ENCODE results near the gene GNA12. TPM values are rescaled to one million over a fixed set of nuclear protein-coding genes. Genes with fewer than 3 reads are reported as not detected.
A peak's percentile ranks its signal among the peaks of the same experiment; 100 is the strongest.

Gene GNA12, protein sequence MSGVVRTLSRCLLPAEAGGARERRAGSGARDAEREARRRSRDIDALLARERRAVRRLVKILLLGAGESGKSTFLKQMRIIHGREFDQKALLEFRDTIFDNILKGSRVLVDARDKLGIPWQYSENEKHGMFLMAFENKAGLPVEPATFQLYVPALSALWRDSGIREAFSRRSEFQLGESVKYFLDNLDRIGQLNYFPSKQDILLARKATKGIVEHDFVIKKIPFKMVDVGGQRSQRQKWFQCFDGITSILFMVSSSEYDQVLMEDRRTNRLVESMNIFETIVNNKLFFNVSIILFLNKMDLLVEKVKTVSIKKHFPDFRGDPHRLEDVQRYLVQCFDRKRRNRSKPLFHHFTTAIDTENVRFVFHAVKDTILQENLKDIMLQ
- 29.1 TPM for total RNA-seq
- 1 to 10 TPM; 5.0 to 9.9 (median 6.9) TPM for polyA plus RNA-seq

DNA sequence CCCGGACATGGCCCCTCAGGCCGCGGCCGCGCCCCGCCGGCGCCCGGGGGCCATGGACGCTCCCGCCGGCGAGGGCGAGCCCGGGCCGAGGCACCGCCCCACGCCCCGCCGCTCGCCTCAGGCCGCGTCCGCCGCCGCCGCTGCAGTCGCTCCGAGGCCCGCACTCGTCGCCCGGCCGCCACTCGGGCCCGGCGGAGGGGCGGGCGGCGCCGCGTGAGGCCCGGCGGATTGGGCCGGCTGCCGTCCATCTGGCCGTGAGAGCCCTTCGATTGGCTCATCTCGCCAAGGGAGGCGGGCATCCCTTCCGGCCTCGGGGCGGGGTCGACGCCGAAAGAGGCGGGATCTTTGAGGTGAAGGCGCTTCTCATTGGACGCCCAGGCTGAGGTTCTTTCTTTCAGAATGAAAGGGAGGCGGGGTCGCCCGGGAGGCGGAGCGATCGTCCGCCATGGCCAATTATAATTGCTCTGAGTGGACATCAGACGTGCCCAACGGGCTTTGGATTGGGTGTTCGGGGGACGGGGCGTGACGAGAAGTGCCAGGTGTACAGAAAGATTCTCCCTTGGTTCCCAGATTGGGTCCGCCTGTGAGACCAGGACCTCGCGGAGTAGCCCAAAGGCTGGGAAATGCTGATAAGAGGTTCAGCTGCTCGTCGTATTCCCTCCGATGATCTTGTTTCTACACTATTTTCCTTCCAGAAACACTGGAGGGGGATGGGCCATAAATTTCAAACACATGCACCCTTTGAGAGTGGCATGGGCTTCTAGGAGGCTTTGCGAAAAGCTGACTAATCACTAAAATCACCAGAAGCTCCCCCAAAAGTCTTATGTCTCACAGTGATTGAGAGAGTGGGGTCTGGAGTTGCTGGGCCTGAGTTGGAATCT, at the start of gene GNA12:
GNA12 (minus strand) TSS at position 156 of the 881 bp plus-strand sequence; CDS start at position 9, 147 bp downstream.
- Mint-ChIP-seq H3K27me3 (no peaks in the 10 kb centered on the region), H3K36me3 (peaks cover 22% of the 10 kb centered on the region), H3K9me3 (no peaks in the 10 kb centered on the region), H3K4me1 (peaks cover 4 to 52% (median 33%) of the 10 kb centered on the region in 4 donors), H3K4me3 (peak within 1 kb of the TSS; percentile 88 to 96 (median 92)), H3K27ac (peak within 1 kb of the TSS; percentile 43 to 92 (median 78))
- Histone ChIP-seq H3K4me1 (ENCODE audit: control insufficient read depth, insufficient read depth, low read length, poor library complexity, severe bottlenecking) (peaks cover 17% of the 10 kb centered on the region), H3K27ac (ENCODE audit: insufficient read depth, low read length, poor library complexity, severe bottlenecking) (no peak within 1 kb of the TSS), H3K4me3 (ENCODE audit: low read depth, low read length) (peak within 1 kb of the TSS; percentile 89), H3K36me3 (ENCODE audit: control insufficient read depth, insufficient read depth, low read length) (peaks cover 4% of the 10 kb centered on the region), H3K9me3 (ENCODE audit: control insufficient read depth in 2 of 2, low read length in 2 of 2) (no peaks in the 10 kb centered on the region), H3K27me3 (ENCODE audit: control insufficient read depth, insufficient read depth, low read length) (no peaks in the 10 kb centered on the region)
- DNase-seq (peak; percentile 96 to 99 (median 98)), ATAC-seq (ENCODE audit: low read depth in 2 of 2) (peak; percentile 94 to 95)

DNA sequence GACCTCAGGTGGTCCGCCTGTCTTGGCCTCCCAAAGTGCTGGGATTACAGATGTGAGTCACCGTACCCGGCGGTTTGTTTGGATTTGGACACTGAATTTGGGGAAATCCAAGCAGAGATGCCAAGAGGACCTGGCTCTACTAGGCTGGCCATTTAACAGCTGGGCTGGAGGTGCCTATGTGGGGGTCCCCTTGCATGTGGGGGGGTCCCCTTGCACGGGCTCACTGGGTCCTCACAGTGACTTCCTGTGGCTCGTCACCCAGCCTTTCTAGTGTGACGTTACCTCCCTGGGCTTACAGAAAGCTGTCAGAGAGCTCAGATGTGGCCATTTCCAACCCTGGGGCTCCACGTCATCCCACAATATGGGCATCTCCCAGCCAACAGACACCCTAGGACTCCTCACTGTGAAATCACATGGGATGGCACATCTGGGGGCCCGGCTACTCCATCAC, 49.3 kb upstream of the GNA12 start:
- Mint-ChIP-seq H3K27me3 (peaks cover 4% of the 10 kb centered on the region), H3K27ac (peak overlapping the region in 2 of 3 donors; percentile 39 to 86), H3K36me3 (no peaks in the 10 kb centered on the region), H3K4me3 (peak overlapping the region in 2 of 4 donors; percentile 85 to 92), H3K9me3 (no peaks in the 10 kb centered on the region), H3K4me1 (peaks cover 0 to 19% (median 11%) of the 10 kb centered on the region in 4 donors)
- Histone ChIP-seq H3K9me3 (ENCODE audit: control insufficient read depth in 2 of 2, low read length in 2 of 2) (no peaks in the 10 kb centered on the region), H3K27ac (ENCODE audit: insufficient read depth, low read length, poor library complexity, severe bottlenecking) (no peak overlapping the region), H3K27me3 (ENCODE audit: control insufficient read depth, insufficient read depth, low read length) (no peaks in the 10 kb centered on the region), H3K4me1 (ENCODE audit: control insufficient read depth, insufficient read depth, low read length, poor library complexity, severe bottlenecking) (peaks cover 16% of the 10 kb centered on the region), H3K4me3 (ENCODE audit: low read depth, low read length) (no peak overlapping the region), H3K36me3 (ENCODE audit: control insufficient read depth, insufficient read depth, low read length) (no peaks in the 10 kb centered on the region)
- DNase-seq (no peak), ATAC-seq (ENCODE audit: low read depth in 2 of 2) (peak in 1 of 2 donors; percentile 8)

DNA sequence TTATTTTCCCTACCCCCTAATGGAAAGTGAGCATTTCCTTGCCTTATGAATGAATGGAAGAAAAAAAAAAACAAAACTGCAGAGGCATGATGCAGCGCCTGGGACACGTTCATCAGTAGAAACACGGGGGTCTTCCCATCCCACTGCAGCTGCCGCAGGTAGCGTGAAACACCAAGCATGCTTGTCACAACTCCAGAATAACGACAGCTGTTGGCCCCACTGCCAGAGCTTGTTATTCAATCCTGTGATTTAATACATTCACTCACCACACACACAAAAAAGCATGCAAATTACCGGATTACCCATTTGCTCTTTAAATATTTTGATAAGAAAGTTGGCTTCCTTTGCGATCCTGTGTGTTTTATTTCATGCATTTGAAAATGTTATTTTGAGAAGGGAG, 48.4 kb upstream of the GNA12 start:
- no peak overlapping the region for H3K4me3 Mint-ChIP-seq

GRCh38 chr7:2887816-2888215, 43.7 kb upstream of the GNA12 start:
- Mint-ChIP-seq H3K9me3 (no peaks in the 10 kb centered on the region), H3K4me3 (peak overlapping the region in 1 of 4 donors; percentile 21), H3K27ac (no peak overlapping the region), H3K4me1 (peaks cover 0 to 6% (median 5%) of the 10 kb centered on the region in 4 donors), H3K27me3 (no peaks in the 10 kb centered on the region), H3K36me3 (no peaks in the 10 kb centered on the region)
- H3K9me3 ChIP-seq (ENCODE audit: control insufficient read depth in 2 of 2, low read length in 2 of 2): no peaks in the 10 kb centered on the region
- DNase-seq: no peak
- H3K27ac ChIP-seq (ENCODE audit: insufficient read depth, low read length, poor library complexity, severe bottlenecking): no peak overlapping the region
- no peak overlapping the region for H3K4me3 ChIP-seq (ENCODE audit: low read depth, low read length)
- ATAC-seq (ENCODE audit: low read depth in 2 of 2): no peak
- H3K36me3 ChIP-seq (ENCODE audit: control insufficient read depth, insufficient read depth, low read length): no peaks in the 10 kb centered on the region
- H3K4me1 ChIP-seq (ENCODE audit: control insufficient read depth, insufficient read depth, low read length, poor library complexity, severe bottlenecking): no peaks in the 10 kb centered on the region
- H3K27me3 ChIP-seq (ENCODE audit: control insufficient read depth, insufficient read depth, low read length): no peaks in the 10 kb centered on the region

More for the DNA sequence above, 48.4 kb upstream of the GNA12 start:
- H3K9me3 Mint-ChIP-seq: no peaks in the 10 kb centered on the region
- no peak for ATAC-seq (ENCODE audit: low read depth in 2 of 2)
- peaks cover 0 to 19% (median 11%) of the 10 kb centered on the region in 4 donors for H3K4me1 Mint-ChIP-seq
- H3K36me3 Mint-ChIP-seq: no peaks in the 10 kb centered on the region
- H3K36me3 ChIP-seq (ENCODE audit: control insufficient read depth, insufficient read depth, low read length): no peaks in the 10 kb centered on the region
- no peaks in the 10 kb centered on the region for H3K27me3 ChIP-seq (ENCODE audit: control insufficient read depth, insufficient read depth, low read length)
- H3K9me3 ChIP-seq (ENCODE audit: control insufficient read depth in 2 of 2, low read length in 2 of 2): no peaks in the 10 kb centered on the region
- H3K4me3 ChIP-seq (ENCODE audit: low read depth, low read length): no peak overlapping the region
- no peak for DNase-seq
- no peak overlapping the region for H3K27ac ChIP-seq (ENCODE audit: insufficient read depth, low read length, poor library complexity, severe bottlenecking)
- H3K27me3 Mint-ChIP-seq: peaks cover 4% of the 10 kb centered on the region
- H3K4me1 ChIP-seq (ENCODE audit: control insufficient read depth, insufficient read depth, low read length, poor library complexity, severe bottlenecking): peaks cover 16% of the 10 kb centered on the region
- no peak overlapping the region for H3K27ac Mint-ChIP-seq

DNA sequence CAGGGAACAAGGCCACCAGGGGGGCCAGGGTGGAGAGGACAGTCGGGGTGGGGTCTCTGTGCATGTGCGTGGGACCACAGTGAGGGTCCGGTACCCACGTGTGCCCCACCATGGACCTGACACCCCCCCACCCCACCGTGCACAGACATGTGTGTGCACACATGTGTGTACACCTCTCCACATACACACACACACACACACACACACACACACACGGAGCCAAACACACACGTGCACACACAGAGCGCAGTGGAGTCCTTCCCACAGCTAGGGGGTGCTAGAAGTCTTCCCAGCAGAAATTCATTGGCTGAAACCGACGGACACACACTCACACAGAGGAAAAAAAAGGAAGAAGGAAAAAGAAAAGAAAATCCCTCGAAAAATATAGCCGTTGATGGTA, 42.8 kb upstream of the GNA12 start:
- Mint-ChIP-seq H3K27ac (no peak overlapping the region), H3K4me3 (no peak overlapping the region), H3K9me3 (no peaks in the 10 kb centered on the region), H3K4me1 (peaks cover 0 to 6% (median 4%) of the 10 kb centered on the region in 4 donors), H3K27me3 (no peaks in the 10 kb centered on the region), H3K36me3 (no peaks in the 10 kb centered on the region)
- no peaks in the 10 kb centered on the region for H3K9me3 ChIP-seq (ENCODE audit: control insufficient read depth in 2 of 2, low read length in 2 of 2)
- no peaks in the 10 kb centered on the region for H3K4me1 ChIP-seq (ENCODE audit: control insufficient read depth, insufficient read depth, low read length, poor library complexity, severe bottlenecking)
- H3K27me3 ChIP-seq (ENCODE audit: control insufficient read depth, insufficient read depth, low read length): no peaks in the 10 kb centered on the region
- peak; percentile 29 to 70 (median 41) for DNase-seq
- H3K36me3 ChIP-seq (ENCODE audit: control insufficient read depth, insufficient read depth, low read length): no peaks in the 10 kb centered on the region
- peak; percentile 52 to 71 for ATAC-seq (ENCODE audit: low read depth in 2 of 2)
- H3K4me3 ChIP-seq (ENCODE audit: low read depth, low read length): no peak overlapping the region
- H3K27ac ChIP-seq (ENCODE audit: insufficient read depth, low read length, poor library complexity, severe bottlenecking): no peak overlapping the region

GRCh38 chr7:2886391-2886790, 42.3 kb upstream of the GNA12 start:
- no peak overlapping the region for H3K4me3 Mint-ChIP-seq
- no peaks in the 10 kb centered on the region for H3K9me3 Mint-ChIP-seq
- ATAC-seq (ENCODE audit: low read depth in 2 of 2): no peak
- H3K27ac Mint-ChIP-seq: no peak overlapping the region
- no peak overlapping the region for H3K27ac ChIP-seq (ENCODE audit: insufficient read depth, low read length, poor library complexity, severe bottlenecking)
- H3K4me1 Mint-ChIP-seq: peaks cover 0 to 6% (median 4%) of the 10 kb centered on the region in 4 donors
- H3K4me1 ChIP-seq (ENCODE audit: control insufficient read depth, insufficient read depth, low read length, poor library complexity, severe bottlenecking): no peaks in the 10 kb centered on the region
- no peak overlapping the region for H3K4me3 ChIP-seq (ENCODE audit: low read depth, low read length)
- DNase-seq: no peak
- H3K27me3 Mint-ChIP-seq: no peaks in the 10 kb centered on the region
- no peaks in the 10 kb centered on the region for H3K27me3 ChIP-seq (ENCODE audit: control insufficient read depth, insufficient read depth, low read length)
- no peaks in the 10 kb centered on the region for H3K36me3 Mint-ChIP-seq
- no peaks in the 10 kb centered on the region for H3K9me3 ChIP-seq (ENCODE audit: control insufficient read depth in 2 of 2, low read length in 2 of 2)
- H3K36me3 ChIP-seq (ENCODE audit: control insufficient read depth, insufficient read depth, low read length): no peaks in the 10 kb centered on the region

- H3K4me1 Mint-ChIP-seq: peaks cover 0 to 16% (median 9%) of the 10 kb centered on the region in 4 donors
- Histone ChIP-seq H3K27ac (ENCODE audit: insufficient read depth, low read length, poor library complexity, severe bottlenecking) (no peak overlapping the region), H3K4me1 (ENCODE audit: control insufficient read depth, insufficient read depth, low read length, poor library complexity, severe bottlenecking) (peaks cover 2% of the 10 kb centered on the region), H3K9me3 (ENCODE audit: control insufficient read depth in 2 of 2, low read length in 2 of 2) (no peaks in the 10 kb centered on the region), H3K27me3 (ENCODE audit: control insufficient read depth, insufficient read depth, low read length) (no peaks in the 10 kb centered on the region), H3K36me3 (ENCODE audit: control insufficient read depth, insufficient read depth, low read length) (no peaks in the 10 kb centered on the region), H3K4me3 (ENCODE audit: low read depth, low read length) (no peak overlapping the region)
- ATAC-seq (ENCODE audit: low read depth in 2 of 2): no peak
- no peak overlapping the region for H3K4me3 Mint-ChIP-seq
- DNase-seq: no peak
- H3K27me3 Mint-ChIP-seq: no peaks in the 10 kb centered on the region
- H3K9me3 Mint-ChIP-seq: no peaks in the 10 kb centered on the region
- no peaks in the 10 kb centered on the region for H3K36me3 Mint-ChIP-seq
- H3K27ac Mint-ChIP-seq: peak overlapping the region in 1 of 3 donors; percentile 62
Observed at GRCh38 chr7:2884161-2884560, 40.1 kb upstream of the GNA12 start.
